ENCODE measurements around the gene ZFAND3.
"Not testable (repeated sequence)": the region's sequence is repeated elsewhere in the genome, so short reads cannot be mapped to it uniquely, and the experiment has no call there.

Gene ZFAND3

GRCh38 chr6:37972994-37973757 lies 153.6 kb downstream of the ZFAND3 start:
- no peak for DNase-seq (ENCODE audit: low read depth)

- DNase-seq (ENCODE audit: low read depth) = no peak
These were observed 154.9 kb downstream of the ZFAND3 start for GRCh38 chr6:37974381-37974780.

DNA sequence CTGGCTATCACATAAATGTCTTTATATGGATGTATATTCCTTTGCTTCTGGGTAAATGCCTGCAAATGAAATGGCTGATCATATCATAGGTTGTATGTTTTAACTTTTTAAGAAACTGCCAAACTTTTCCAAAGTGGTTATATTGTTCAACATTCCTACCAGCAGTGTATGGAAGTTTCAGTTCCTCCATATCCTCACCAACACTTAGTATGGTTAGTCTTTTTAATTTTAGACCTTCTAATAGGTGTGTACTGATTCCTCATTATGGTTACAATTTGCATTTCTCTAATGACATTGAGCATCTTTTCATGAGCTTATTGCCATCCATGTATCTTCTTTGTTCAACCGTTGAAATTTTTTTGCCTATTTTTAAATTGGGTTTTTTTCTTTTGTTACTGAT lies 155.4 kb downstream of the ZFAND3 start:
- DNase-seq (ENCODE audit: low read depth) = no peak

- no peak for DNase-seq (ENCODE audit: low read depth)
These were observed 158.2 kb downstream of the ZFAND3 start for GRCh38 chr6:37977715-37978114.

- no peak for DNase-seq (ENCODE audit: low read depth)
These were observed 160.1 kb downstream of the ZFAND3 start for GRCh38 chr6:37979392-37980221.

DNA sequence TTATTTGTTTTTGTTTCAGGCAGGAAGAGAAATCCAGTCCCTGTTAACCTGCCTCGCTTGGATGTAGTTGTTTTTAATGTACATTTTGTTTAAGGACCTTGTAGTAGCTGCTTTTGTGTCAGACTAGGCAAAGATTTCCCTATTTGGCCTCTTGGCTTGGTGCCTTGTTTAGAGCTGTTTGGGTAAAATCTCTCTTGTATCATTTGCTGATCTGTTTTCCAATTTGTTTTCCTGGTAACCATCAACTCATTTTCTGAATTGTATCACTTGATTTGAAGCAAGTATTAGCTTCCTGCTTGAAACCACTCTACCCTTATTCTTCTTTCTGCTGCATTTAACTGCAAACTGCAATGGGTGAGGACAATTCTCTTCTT lies 160.7 kb downstream of the ZFAND3 start:
- no peak for DNase-seq (ENCODE audit: low read depth)

GRCh38 chr6:37981626-37982025 lies 162.1 kb downstream of the ZFAND3 start:
- DNase-seq (ENCODE audit: low read depth) = no peak

GRCh38 chr6:37982317-37982716 lies 162.8 kb downstream of the ZFAND3 start:
- no peak for DNase-seq (ENCODE audit: low read depth)

- DNase-seq (ENCODE audit: low read depth) = no peak
These were observed 164.4 kb downstream of the ZFAND3 start for GRCh38 chr6:37983720-37984501.

DNA sequence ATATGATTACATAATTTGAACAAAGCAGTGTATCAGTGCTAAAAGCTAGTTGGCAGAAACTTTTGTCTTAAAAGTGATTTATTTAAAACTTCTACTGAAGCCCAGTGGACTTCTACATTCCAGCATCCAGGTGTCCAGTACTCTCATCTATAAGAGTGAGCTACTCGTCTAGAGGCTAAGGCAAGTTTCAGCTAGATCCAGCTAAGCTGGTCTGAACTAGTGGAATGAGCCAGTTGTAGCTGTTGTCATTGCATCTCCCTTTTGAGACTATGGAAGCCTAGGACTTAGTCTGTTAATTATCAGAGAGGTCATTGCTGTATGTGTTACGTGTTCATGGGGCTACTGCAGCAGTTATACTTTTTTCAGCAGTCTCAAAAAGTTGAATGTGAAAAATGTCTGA lies 165.1 kb downstream of the ZFAND3 start:
- no peak for DNase-seq (ENCODE audit: low read depth)

GRCh38 chr6:37985355-37985754 lies 165.8 kb downstream of the ZFAND3 start:
- DNase-seq (ENCODE audit: low read depth) = no peak

DNA sequence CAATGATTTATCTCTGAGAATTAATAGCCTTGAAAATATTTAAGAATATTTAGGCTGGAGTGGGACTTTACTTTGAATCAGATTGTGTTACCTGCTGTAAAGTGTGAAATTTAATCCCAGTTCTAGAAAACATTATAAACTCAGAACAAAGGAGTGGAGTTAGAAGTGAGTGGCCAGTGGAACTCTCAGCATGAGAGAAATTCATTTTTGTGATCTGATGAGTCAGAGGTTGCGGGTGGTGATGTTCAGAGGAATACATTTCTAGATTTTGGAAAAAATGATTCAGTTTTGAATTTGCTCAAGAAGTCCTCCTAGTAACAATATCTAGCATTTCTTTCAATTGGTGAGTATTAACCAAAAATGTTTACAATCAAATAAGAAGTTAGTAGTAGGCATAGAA lies 167.5 kb downstream of the ZFAND3 start:
- DNase-seq (ENCODE audit: low read depth) = no peak

- no peak for DNase-seq (ENCODE audit: low read depth)
These were observed 168.0 kb downstream of the ZFAND3 start for GRCh38 chr6:37987559-37987958.

GRCh38 chr6:37988127-37988526 lies 168.6 kb downstream of the ZFAND3 start:
- no peak for DNase-seq (ENCODE audit: low read depth)

- no peak for DNase-seq (ENCODE audit: low read depth)
These were observed 169.2 kb downstream of the ZFAND3 start for GRCh38 chr6:37988696-37989095.

DNA sequence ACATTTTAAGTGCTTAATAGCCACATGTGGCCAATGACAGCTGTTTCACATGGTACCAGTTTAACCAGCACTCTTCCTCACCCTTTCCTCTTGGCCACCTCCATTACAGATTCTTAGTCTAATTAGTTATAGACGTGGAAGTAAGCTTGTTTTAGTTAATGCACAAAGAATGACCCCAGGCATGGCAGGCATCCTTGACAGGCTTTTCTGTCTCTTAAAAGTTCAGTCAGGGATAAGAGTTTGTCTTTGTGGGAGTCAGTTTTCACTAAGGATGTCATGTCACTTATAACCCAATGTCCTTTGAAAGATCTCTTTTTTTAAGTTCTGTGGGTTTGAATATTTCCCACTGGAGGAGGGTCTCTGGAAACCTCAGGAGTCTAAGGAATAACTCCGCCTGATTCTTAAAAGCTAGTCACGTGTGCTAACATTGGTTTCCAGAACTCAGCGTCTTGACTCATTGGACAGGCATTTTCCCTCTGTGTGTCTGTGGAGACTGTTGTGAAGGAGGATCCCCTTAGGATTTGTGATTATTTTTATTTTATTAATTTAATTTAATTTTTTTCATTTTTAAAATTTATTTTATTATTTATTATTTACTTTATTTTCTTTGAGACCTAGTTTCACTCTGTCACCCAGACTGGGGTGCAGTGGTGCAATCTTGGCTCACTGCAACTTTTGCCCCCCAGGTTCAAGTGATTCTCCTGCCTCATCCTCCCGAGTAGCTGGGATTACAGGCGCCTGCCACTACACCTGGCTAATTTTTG lies 171.4 kb downstream of the ZFAND3 start:
- no peak for DNase-seq (ENCODE audit: low read depth)

DNA sequence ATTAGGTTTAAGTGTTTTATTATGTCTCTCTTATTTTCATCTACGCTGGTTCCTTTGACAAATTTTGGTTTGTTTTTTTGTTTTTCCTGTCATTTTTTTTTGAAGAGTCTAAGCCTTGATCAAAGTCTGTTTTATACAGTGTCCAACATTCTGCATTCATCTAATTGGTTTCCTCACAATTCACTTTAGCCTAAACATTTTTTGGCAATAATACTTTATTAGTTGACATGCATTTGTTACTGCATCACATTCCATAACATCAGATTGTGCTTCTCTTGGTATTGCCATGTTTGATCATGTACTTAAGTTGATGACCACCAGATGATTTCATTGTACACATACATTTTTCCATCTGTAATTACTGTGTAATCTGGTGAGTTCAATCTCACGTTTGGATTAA lies 173.2 kb downstream of the ZFAND3 start:
- DNase-seq (ENCODE audit: low read depth) = no peak

- not testable (repeated sequence) for DNase-seq (ENCODE audit: low read depth)
These were observed 173.7 kb downstream of the ZFAND3 start for GRCh38 chr6:37993194-37993593.

- DNase-seq (ENCODE audit: low read depth) = no peak
These were observed 174.1 kb downstream of the ZFAND3 start for GRCh38 chr6:37993596-37993995.

DNA sequence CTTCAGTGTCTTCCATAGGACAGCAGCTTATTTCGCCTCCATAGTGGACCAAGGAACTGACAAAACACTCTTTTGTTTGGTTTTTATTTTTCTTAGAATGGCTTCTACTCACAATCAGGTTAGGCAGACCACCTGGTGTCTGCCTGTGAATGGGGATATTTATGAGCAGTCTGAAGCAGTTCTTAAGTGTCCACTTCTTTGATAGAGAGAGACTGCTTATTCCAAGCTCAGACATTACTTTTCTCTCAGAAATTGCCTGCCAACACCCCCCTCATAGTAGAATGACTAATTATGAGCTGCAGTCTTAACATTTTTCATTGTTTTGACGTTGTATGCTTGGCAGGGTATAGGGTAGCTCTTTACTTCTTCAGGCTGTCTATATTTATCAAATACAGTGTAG lies 174.7 kb downstream of the ZFAND3 start:
- no peak for DNase-seq (ENCODE audit: low read depth)

DNA sequence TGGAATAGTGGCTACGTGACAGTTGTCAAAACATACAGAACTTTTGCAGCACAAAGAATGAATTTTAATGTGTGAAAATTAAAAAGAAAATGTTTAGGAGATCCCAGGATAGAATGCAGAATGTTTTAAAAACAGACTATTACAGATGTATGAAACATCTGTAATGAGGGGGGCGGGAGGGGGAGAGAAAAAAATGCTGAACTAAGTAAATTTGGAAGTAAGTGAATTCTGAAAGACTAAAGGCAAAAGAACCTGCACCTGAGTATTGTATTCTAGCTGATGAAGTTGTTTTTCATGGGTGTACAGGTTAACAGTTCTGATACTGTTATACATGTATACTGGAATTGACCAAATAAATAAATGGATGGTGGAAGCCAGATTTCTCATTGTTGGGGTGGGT lies 178.8 kb downstream of the ZFAND3 start:
- DNase-seq (ENCODE audit: low read depth) = no peak

GRCh38 chr6:38001386-38001785 lies 181.9 kb downstream of the ZFAND3 start:
- DNase-seq (ENCODE audit: low read depth) = no peak

Measured in T-helper 22 cell (primary cell).